Peyer's patch (tissue), 4 donors: ENCODE data around the gene CYSTM1. TPM values are rescaled to one million over a fixed set of nuclear protein-coding genes. Genes with fewer than 3 reads are reported as not detected.

Experiments
- DNase-seq, 3 donors: peaks; one replicate each; pipeline ENCODE4 v3.0.0-alpha.2; 2017 to 2019
- H3K27ac ChIP-seq, 4 donors: fragments of 200-600 bp; sonication (generic); one replicate each; pipeline ENCODE4 v1.5.1; 2016 to 2019
- H3K27me3 ChIP-seq, 2 donors: fragments of 200-600 bp; sonication (generic); one replicate each; pipeline ENCODE4 v1.5.1; 2019
- H3K36me3 ChIP-seq, 3 donors: fragments of 200-600 bp; sonication (generic); one replicate each; pipeline ENCODE4 v1.5.1; 2016 to 2019
- H3K4me1 ChIP-seq, 4 donors: fragments of 200-600 bp; sonication (generic); one replicate each; pipeline ENCODE4 v1.5.1; 2016 to 2019
- H3K4me3 ChIP-seq, 4 donors: fragments of 200-600 bp; sonication (generic); 1 replicate in 3 of 4; 2 replicates in 1 of 4; pipeline ENCODE4 v1.5.1; 2016 to 2019; ENCODE audit warnings: mild to moderate bottlenecking in 1 of 4
- H3K9me3 ChIP-seq, 4 donors: fragments of 200-600 bp; sonication (generic); one replicate each; pipeline ENCODE4 v1.5.1; 2016 to 2019; ENCODE audit warnings: mild to moderate bottlenecking in 1 of 4
- POLR2A ChIP-seq, 2 donors: fragments of 450-650 bp; IDR thresholded peaks; one replicate each; pipeline ENCODE4 v1.5.1; 2017; ENCODE audit warnings: antibody characterized with exemption in 2 of 2, mild to moderate bottlenecking in 2 of 2, moderate library complexity in 2 of 2
- total RNA-seq, 4 donors: library from RNA; depleted of rRNA; stranded (reverse); fragments of >200 nt; gene quantifications; one replicate each; pipeline ENCODE4 v1.1.0, GENCODE V29; 2016
- TF ChIP-seq, protein P1 (sequence below), 6 experiments: fragments of 450-650 bp in 4 of 6; fragments of 200-600 bp in 2 of 6; sonication (generic) in 1 of 6; IDR thresholded peaks; one replicate each; pipeline ENCODE4 v1.5.1; 2017 to 2019; ENCODE audit warnings: antibody characterized with exemption in 6 of 6, mild to moderate bottlenecking in 3 of 6, moderate library complexity in 1 of 6

CYSTM1 gene
- total RNA-seq, 4 donors from 2014 or later: 60.2 to 185 (median 140) TPM

DNA sequence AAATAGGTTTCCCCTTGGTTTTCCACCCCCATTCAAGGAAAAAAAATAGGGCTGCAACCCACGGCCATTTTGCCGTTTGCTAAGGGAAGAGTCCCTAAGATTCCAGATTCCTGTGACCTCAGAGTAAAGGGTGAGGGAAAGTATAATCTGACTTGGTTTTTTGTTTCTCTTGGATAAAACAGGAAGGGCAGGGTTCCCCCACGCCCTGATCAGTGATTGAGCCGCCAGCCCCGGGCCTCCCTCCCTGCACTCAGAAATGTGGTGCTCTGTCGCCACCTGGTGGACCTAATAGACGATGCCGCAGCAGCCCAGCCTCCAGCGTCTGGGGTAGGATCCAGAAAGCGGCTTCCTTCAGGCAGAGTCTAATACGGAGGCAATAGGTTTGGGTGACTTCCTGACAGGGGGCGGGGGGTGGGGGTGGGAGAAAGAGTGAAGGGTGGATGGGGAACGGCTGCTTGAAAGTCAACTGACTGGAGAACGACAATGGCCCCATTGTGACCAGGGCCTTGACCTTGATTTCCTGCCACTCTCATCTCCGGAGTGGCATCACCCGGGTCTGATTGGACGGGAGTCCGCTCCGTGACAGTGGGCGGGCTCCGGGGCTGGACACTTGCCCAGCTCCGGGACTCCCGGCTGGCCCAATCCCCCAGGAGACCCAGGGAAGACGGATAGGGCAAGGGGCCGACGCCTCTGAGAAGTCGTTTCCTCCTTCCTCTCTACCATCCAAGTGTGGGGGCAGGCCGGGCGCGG lies 17.8 kb upstream of the CYSTM1 start:
- Histone ChIP-seq H3K4me3 (peak overlapping the region; percentile 19 to 53 (median 33)), H3K27ac (peak overlapping the region in 2 of 4 donors; percentile 19 to 35)

DNA sequence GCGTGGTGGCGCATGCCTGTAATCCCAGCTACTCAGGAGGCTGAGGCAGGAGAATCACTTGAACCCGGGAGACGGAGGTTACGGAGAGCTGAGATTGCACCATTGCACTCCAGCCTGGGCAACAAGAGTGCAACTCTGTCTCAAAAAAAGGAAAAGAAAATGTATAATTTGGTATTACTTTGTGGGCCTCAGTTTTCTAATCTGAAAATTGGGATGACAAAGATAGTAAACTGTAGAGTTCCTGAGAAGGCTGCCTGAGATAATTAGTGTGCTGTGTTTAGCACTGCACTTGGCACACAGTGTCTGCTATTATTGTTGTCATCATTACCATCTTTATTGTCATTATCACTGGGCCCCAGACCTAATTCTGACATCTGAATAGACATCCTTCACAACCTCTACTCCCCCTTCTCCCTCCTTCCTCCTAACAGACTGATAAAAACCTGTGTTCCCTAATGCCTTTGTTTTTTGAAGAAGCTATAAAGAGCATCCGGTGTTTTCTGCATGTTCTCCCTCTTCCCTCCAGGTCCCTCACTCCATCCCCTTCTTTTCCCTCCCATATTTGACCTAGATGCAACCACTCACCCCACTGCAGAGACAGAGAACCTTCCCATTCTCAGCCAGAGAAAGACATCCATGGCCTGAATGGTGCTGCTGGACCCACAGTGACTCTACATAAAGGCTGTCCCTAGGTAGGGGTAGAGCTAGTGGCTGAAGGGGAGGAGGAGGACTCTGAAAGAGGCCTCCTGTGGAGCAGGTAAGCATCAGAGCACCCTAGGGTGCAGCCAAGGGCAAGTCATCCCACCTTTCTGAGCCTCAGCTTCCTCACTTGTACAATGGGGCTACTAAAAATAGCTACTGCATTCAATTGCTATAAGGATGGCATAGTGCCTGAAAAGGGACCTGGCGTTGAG lies 15.7 kb upstream of the CYSTM1 start:
- no peaks in the 10 kb centered on the region for H3K9me3 ChIP-seq
- H3K36me3 ChIP-seq: no peaks in the 10 kb centered on the region
- no peak for TF ChIP-seq POLR2A (IDR thresholded peaks at IDR 0.05)
- TF ChIP-seq, protein P1, sequence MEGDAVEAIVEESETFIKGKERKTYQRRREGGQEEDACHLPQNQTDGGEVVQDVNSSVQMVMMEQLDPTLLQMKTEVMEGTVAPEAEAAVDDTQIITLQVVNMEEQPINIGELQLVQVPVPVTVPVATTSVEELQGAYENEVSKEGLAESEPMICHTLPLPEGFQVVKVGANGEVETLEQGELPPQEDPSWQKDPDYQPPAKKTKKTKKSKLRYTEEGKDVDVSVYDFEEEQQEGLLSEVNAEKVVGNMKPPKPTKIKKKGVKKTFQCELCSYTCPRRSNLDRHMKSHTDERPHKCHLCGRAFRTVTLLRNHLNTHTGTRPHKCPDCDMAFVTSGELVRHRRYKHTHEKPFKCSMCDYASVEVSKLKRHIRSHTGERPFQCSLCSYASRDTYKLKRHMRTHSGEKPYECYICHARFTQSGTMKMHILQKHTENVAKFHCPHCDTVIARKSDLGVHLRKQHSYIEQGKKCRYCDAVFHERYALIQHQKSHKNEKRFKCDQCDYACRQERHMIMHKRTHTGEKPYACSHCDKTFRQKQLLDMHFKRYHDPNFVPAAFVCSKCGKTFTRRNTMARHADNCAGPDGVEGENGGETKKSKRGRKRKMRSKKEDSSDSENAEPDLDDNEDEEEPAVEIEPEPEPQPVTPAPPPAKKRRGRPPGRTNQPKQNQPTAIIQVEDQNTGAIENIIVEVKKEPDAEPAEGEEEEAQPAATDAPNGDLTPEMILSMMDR (IDR thresholded peaks at IDR 0.05): no peak
- no peaks in the 10 kb centered on the region for H3K27me3 ChIP-seq
- DNase-seq: no peak
- peaks cover 0 to 12% (median 0%) of the 10 kb centered on the region in 4 donors for H3K4me1 ChIP-seq
- H3K4me3 ChIP-seq: no peak overlapping the region
- no peak overlapping the region for H3K27ac ChIP-seq

More for the DNA sequence above, 17.8 kb upstream of the CYSTM1 start:
- Histone ChIP-seq H3K4me1 (peaks cover 0 to 12% (median 0%) of the 10 kb centered on the region in 4 donors), H3K9me3 (no peaks in the 10 kb centered on the region), H3K27me3 (no peaks in the 10 kb centered on the region), H3K36me3 (no peaks in the 10 kb centered on the region)
- TF ChIP-seq, protein P1 (IDR thresholded peaks at IDR 0.05): peak; percentile 82 to 97 (median 93)
- TF ChIP-seq POLR2A (IDR thresholded peaks at IDR 0.05): no peak
- DNase-seq: peak; percentile 85 to 94 (median 92)

DNA sequence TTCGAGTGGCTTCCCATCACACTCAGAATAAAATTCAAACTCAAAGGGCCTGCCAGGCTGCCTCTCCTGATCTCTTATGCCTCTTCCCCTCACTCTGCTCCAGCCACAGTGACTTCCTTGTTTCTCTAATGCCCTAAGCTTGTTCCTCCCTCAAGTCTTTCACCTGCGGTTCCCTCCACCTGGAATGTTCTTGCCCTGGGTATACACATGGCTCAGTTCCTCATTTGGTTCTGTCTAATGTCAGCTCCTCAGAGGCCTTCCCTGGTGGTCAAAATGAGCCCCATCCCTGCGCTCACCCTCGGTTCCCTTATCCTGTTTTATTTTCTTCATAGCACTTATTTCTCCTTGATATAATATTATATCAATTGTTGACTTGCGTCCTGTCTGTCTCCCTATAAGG lies 12.7 kb upstream of the CYSTM1 start:
- Histone ChIP-seq H3K4me3 (no peak overlapping the region), H3K27me3 (no peaks in the 10 kb centered on the region), H3K27ac (no peak overlapping the region), H3K9me3 (no peaks in the 10 kb centered on the region), H3K4me1 (peaks cover 0 to 21% (median 0%) of the 10 kb centered on the region in 4 donors), H3K36me3 (no peaks in the 10 kb centered on the region)
- DNase-seq: peak in 1 of 3 donors; percentile 37
- TF ChIP-seq POLR2A (IDR thresholded peaks at IDR 0.05): no peak
- TF ChIP-seq, protein P1 (IDR thresholded peaks at IDR 0.05): no peak

DNA sequence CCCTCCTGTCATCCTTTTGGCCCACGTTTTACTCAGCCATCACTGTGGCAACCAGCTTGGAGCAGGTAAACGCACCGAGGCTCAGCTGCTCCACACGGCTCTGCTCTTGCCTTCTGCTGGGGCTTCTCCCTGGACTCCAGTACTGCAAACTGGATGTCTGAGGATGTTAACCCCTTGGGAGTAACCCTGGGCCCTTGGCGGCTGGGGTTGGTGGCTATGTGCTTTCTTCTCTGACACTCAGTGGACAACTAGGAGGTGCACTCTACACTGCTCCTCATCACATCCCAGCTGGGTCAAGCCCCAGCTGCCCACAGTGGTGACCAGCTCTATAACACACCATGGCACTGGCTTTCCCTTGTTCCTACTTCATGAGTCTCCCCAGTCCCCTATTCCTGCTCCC lies 12.2 kb upstream of the CYSTM1 start:
- DNase-seq: peak in 1 of 3 donors; percentile 38
- no peak overlapping the region for H3K27ac ChIP-seq
- TF ChIP-seq POLR2A (IDR thresholded peaks at IDR 0.05): no peak
- TF ChIP-seq, protein P1 (IDR thresholded peaks at IDR 0.05): no peak

DNA sequence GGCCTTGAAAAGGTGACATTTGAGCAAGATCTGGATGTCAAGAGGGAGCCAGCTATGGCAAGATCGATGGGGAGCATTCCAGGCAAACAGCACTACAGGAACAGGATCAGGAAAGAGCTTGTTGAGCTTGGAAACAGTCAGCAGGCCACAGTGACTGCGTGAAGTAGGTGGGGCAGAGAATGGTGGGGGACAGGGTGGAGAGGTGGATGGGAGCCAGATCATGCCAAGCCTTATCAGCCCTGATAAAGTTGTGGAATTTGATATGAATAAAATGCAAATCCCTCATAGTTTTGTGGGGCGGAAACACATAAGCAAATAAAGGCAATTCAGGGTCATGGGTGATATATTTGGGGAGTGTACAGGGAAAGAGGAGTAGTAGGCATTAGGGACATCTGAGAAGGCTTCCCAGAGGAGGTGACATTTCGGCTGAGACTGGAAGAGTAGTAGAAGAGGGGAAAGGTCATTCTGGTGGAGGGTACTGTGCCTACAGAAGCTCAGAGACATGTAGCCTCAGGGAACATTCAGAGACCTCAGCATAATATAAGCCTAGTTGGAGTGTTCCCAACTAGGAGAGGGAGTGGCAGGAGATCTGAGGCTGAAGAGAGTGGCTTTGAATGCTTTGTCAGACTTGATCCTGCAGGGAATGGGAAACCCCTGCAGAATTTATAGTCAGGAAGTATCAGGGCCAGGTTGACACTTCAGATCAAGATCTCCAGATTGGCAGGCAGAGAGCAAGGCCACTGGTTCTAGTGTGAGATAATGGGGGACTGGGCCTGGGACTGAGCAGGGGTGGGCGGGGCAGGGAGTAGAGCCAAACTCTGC lies 9.7 kb upstream of the CYSTM1 start:
- no peaks in the 10 kb centered on the region for H3K27me3 ChIP-seq
- DNase-seq: peak in 2 of 3 donors; percentile 72 to 74
- H3K36me3 ChIP-seq: no peaks in the 10 kb centered on the region
- TF ChIP-seq, protein P1 (IDR thresholded peaks at IDR 0.05): no peak
- no peak for TF ChIP-seq POLR2A (IDR thresholded peaks at IDR 0.05)
- H3K27ac ChIP-seq: peak overlapping the region in 3 of 4 donors; percentile 30 to 80 (median 64)
- H3K4me1 ChIP-seq: peaks cover 0 to 18% (median 0%) of the 10 kb centered on the region in 4 donors
- H3K9me3 ChIP-seq: no peaks in the 10 kb centered on the region
- no peak overlapping the region for H3K4me3 ChIP-seq

More for the DNA sequence above, 12.2 kb upstream of the CYSTM1 start:
- no peaks in the 10 kb centered on the region for H3K27me3 ChIP-seq
- no peak overlapping the region for H3K4me3 ChIP-seq
- H3K4me1 ChIP-seq: peaks cover 0 to 18% (median 0%) of the 10 kb centered on the region in 4 donors
- H3K9me3 ChIP-seq: no peaks in the 10 kb centered on the region
- H3K36me3 ChIP-seq: no peaks in the 10 kb centered on the region
